OCI-LY1 (cell line): ENCODE measurements around the gene ID1.

Source experiments
- H2AFZ ChIP-seq: fragments of 200-600 bp; sonication (generic), shearing (Covaris generic); 2 replicates; pipeline ENCODE4 v1.6.0; 2014; ENCODE audit warnings: antibody characterized with exemption, mild to moderate bottlenecking, low read length
- H3F3A ChIP-seq: fragments of 200-600 bp; sonication (generic), shearing (Covaris generic); 2 replicates; pipeline ENCODE4 v1.6.0; 2014; ENCODE audit warnings: mild to moderate bottlenecking, antibody characterized with exemption, low read length, moderate library complexity; ENCODE audit not compliant: insufficient read depth
- H3K27ac ChIP-seq: fragments of 200-600 bp; sonication (generic); 2 replicates; pipeline ENCODE4 v1.5.1; 2014; ENCODE audit warnings: low read length, mixed run types, mild to moderate bottlenecking, low read depth; ENCODE audit not compliant: poor library complexity, severe bottlenecking
- H3K27me3 ChIP-seq: fragments of 200-600 bp; sonication (generic); 2 replicates; pipeline ENCODE4 v1.6.0; 2014; ENCODE audit warnings: antibody characterized with exemption, mild to moderate bottlenecking, low read length, moderate library complexity; ENCODE audit not compliant: insufficient read depth
- H3K36me3 ChIP-seq: fragments of 200-600 bp; sonication (generic); 2 replicates; pipeline ENCODE4 v1.6.1; 2014; ENCODE audit warnings: mild to moderate bottlenecking, antibody characterized with exemption, low read length, moderate library complexity, mixed read lengths; ENCODE audit not compliant: insufficient read depth
- H3K4me1 ChIP-seq: fragments of 200-600 bp; sonication (generic); 2 replicates; pipeline ENCODE4 v1.5.1; 2014; ENCODE audit warnings: mild to moderate bottlenecking, low read length, moderate library complexity; ENCODE audit not compliant: insufficient read depth, severe bottlenecking
- H3K4me2 ChIP-seq: fragments of 200-600 bp; sonication (generic), shearing (Covaris generic); 2 replicates; pipeline ENCODE4 v1.6.1; 2014; ENCODE audit warnings: low read length
- H3K4me3 ChIP-seq: fragments of 200-600 bp; sonication (generic); 2 replicates; pipeline ENCODE4 v1.5.1; 2014; ENCODE audit warnings: low read length, low read depth, mild to moderate bottlenecking, mixed read lengths; ENCODE audit not compliant: poor library complexity, severe bottlenecking
- H3K79me2 ChIP-seq: fragments of 200-600 bp; shearing (Covaris generic); 2 replicates; pipeline ENCODE4 v1.6.1; 2016; ENCODE audit warnings: mixed run types, low read length, mixed read lengths; ENCODE audit not compliant: insufficient read depth
- H3K9ac ChIP-seq: fragments of 200-600 bp; sonication (generic), shearing (Covaris generic); 2 replicates; pipeline ENCODE4 v1.6.1; 2014; ENCODE audit warnings: mild to moderate bottlenecking, low read length, mixed read lengths
- H3K9me2 ChIP-seq: fragments of 200-600 bp; sonication (generic), shearing (Covaris generic); 2 replicates; pipeline ENCODE4 v1.6.1; 2014; ENCODE audit warnings: low read depth, mild to moderate bottlenecking, low read length, mixed read lengths
- H3K9me3 ChIP-seq: fragments of 200-600 bp; shearing (Covaris generic); 2 replicates; pipeline ENCODE4 v1.6.1; 2014; ENCODE audit warnings: low read length, mixed read lengths
- H4K20me1 ChIP-seq: fragments of 200-600 bp; sonication (generic), shearing (Covaris generic); 2 replicates; pipeline ENCODE4 v1.6.0; 2016; ENCODE audit warnings: mild to moderate bottlenecking, low read length; ENCODE audit not compliant: insufficient read depth
- EZH2 ChIP-seq: fragments of 200-600 bp; sonication (generic), shearing (Covaris generic); IDR thresholded peaks from 2 replicates; pipeline ENCODE4 v1.8.0; 2017; ENCODE audit warnings: borderline replicate concordance, mixed run types, mild to moderate bottlenecking, antibody characterized with exemption, low read length, moderate library complexity, mixed read lengths
- TF ChIP-seq, protein P1 (sequence below): fragments of 200-600 bp; sonication (generic), shearing (Covaris generic); IDR thresholded peaks from 2 replicates; pipeline ENCODE4 v1.5.1; 2017; ENCODE audit warnings: mild to moderate bottlenecking, antibody characterized with exemption, low read length, moderate library complexity, mixed read lengths

ID1 gene

GRCh38 chr20:31560746-31561598 is 44.1 kb upstream of the ID1 start:
- no peaks in the 10 kb centered on the region for H3K9me3 ChIP-seq
- 0 out of 2 replicates have a peak, but pooled peaks cover 4% of the 10 kb centered on the region for H3F3A ChIP-seq
- H3K36me3 ChIP-seq: peaks cover 69% of the 10 kb centered on the region
- no peak overlapping the region for H2AFZ ChIP-seq
- H4K20me1 ChIP-seq: no peaks in the 10 kb centered on the region
- peak overlapping the region; percentile 51 for H3K27ac ChIP-seq
- peaks cover 18% of the 10 kb centered on the region for H3K4me1 ChIP-seq
- H3K4me3 ChIP-seq: no peak overlapping the region
- H3K9ac ChIP-seq: no peak overlapping the region
- no peak for TF ChIP-seq EZH2
- TF ChIP-seq, protein P1, sequence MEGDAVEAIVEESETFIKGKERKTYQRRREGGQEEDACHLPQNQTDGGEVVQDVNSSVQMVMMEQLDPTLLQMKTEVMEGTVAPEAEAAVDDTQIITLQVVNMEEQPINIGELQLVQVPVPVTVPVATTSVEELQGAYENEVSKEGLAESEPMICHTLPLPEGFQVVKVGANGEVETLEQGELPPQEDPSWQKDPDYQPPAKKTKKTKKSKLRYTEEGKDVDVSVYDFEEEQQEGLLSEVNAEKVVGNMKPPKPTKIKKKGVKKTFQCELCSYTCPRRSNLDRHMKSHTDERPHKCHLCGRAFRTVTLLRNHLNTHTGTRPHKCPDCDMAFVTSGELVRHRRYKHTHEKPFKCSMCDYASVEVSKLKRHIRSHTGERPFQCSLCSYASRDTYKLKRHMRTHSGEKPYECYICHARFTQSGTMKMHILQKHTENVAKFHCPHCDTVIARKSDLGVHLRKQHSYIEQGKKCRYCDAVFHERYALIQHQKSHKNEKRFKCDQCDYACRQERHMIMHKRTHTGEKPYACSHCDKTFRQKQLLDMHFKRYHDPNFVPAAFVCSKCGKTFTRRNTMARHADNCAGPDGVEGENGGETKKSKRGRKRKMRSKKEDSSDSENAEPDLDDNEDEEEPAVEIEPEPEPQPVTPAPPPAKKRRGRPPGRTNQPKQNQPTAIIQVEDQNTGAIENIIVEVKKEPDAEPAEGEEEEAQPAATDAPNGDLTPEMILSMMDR: no peak
- no peaks in the 10 kb centered on the region for H3K9me2 ChIP-seq
- H3K4me2 ChIP-seq: no peak overlapping the region
- H3K79me2 ChIP-seq: no peaks in the 10 kb centered on the region
- H3K27me3 ChIP-seq: no peaks in the 10 kb centered on the region

GRCh38 chr20:31562241-31562640 is 42.8 kb upstream of the ID1 start:
- no peak for TF ChIP-seq EZH2
- TF ChIP-seq, protein P1: no peak
- Histone ChIP-seq H3K27me3 (no peaks in the 10 kb centered on the region), H3K9me2 (no peaks in the 10 kb centered on the region), H3K9ac (no peak overlapping the region), H3K9me3 (no peaks in the 10 kb centered on the region), H3K79me2 (no peaks in the 10 kb centered on the region), H2AFZ (no peak overlapping the region), H4K20me1 (no peaks in the 10 kb centered on the region), H3K4me1 (peaks cover 31% of the 10 kb centered on the region), H3K36me3 (peaks cover 71% of the 10 kb centered on the region), H3K4me2 (no peak overlapping the region), H3F3A (0 out of 2 replicates have a peak, but pooled peaks cover 4% of the 10 kb centered on the region), H3K27ac (no peak overlapping the region), H3K4me3 (no peak overlapping the region)

DNA sequence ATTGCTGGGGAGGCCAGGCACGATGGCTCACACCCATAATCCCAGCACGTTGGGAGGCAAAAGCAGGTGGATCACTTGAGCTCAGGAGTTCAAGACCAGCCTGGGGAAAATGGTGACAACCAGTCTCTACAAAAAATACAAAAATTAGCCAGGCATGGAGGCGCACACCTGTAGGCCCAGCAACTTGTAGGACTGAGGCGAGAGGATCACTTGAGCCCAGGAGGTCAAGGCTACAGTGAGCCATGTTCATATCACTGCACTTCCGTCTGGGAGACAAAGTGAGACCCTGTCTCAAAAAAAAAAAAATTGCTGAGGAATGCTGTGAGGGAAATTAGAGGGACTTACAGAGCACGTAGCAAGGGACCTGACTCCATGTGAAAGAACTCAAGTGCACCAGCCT is 40.8 kb upstream of the ID1 start:
- no peak overlapping the region for H3K4me2 ChIP-seq
- no peak overlapping the region for H3K4me3 ChIP-seq
- no peak for TF ChIP-seq EZH2
- TF ChIP-seq, protein P1: no peak
- H3K27me3 ChIP-seq: no peaks in the 10 kb centered on the region
- H3K9me3 ChIP-seq: no peaks in the 10 kb centered on the region
- no peak overlapping the region for H3K9ac ChIP-seq
- H2AFZ ChIP-seq: no peak overlapping the region
- H4K20me1 ChIP-seq: no peaks in the 10 kb centered on the region
- H3K36me3 ChIP-seq: peaks cover 72% of the 10 kb centered on the region
- H3K9me2 ChIP-seq: no peaks in the 10 kb centered on the region
- H3F3A ChIP-seq: peaks cover 9% of the 10 kb centered on the region; the same call in 1 of the 2 replicates
- H3K79me2 ChIP-seq: no peaks in the 10 kb centered on the region
- peak overlapping the region; percentile 19 for H3K27ac ChIP-seq
- peaks cover 38% of the 10 kb centered on the region for H3K4me1 ChIP-seq
